Naive B cell (primary cell): Measurements from ENCODE around the gene IFT172. TPM values are rescaled to one million over a fixed set of nuclear protein-coding genes. Genes with fewer than 3 reads are reported as not detected.

Experiments used
- ATAC-seq, 2 donors: fragments of 150-1000 bp; cut with Tn5 transposase; 2 replicates each; pipeline ENCODE4 v1.10.0; 2021; ENCODE audit warnings: low read depth in 2 of 2, mild to moderate bottlenecking in 2 of 2, moderate library complexity in 2 of 2
- DNase-seq: peaks from one replicate; pipeline ENCODE4 v3.0.0; 2022
- H3K27ac Mint-ChIP-seq, 6 donors: one replicate each; pipeline ENCODE4 v1.8.0; 2020 to 2022; ENCODE audit warnings: mild to moderate bottlenecking in 6 of 6, mixed read lengths in 6 of 6, moderate library complexity in 5 of 6, inconsistent platforms in 2 of 6
- H3K27me3 Mint-ChIP-seq, 3 donors: one replicate each; pipeline ENCODE4 v1.8.0; 2021 to 2022; ENCODE audit warnings: mixed read lengths in 3 of 3, mild to moderate bottlenecking in 1 of 3
- H3K36me3 Mint-ChIP-seq, 2 donors: one replicate each; pipeline ENCODE4 v1.8.0; 2020 to 2022; ENCODE audit warnings: mixed read lengths in 2 of 2, inconsistent platforms in 1 of 2, mild to moderate bottlenecking in 1 of 2
- H3K4me1 Mint-ChIP-seq, 3 donors: one replicate each; pipeline ENCODE4 v1.8.0; 2020 to 2022; ENCODE audit warnings: mixed read lengths in 3 of 3, inconsistent platforms in 1 of 3, mild to moderate bottlenecking in 1 of 3, moderate library complexity in 1 of 3
- H3K4me3 Mint-ChIP-seq, 8 donors: one replicate each; pipeline ENCODE4 v1.8.0; 2020 to 2022; ENCODE audit warnings: mild to moderate bottlenecking in 8 of 8, mixed read lengths in 8 of 8, moderate library complexity in 8 of 8, inconsistent platforms in 2 of 8
- H3K9me3 Mint-ChIP-seq, 7 donors: one replicate each; pipeline ENCODE4 v1.8.0; 2020 to 2022; ENCODE audit warnings: mixed read lengths in 7 of 7, mild to moderate bottlenecking in 5 of 7, inconsistent platforms in 2 of 7, moderate library complexity in 1 of 7
- polyA plus RNA-seq, 6 donors: library from polyadenylated mRNA; unstranded; fragments of 300-500 nt; fragmentation: Illumina TruSeq; gene quantifications; one replicate each; pipeline ENCODE4 v1.2.3, GENCODE V29; 2021; ENCODE audit warnings: low read depth in 6 of 6

Gene IFT172
- polyA plus RNA-seq, 6 donors from 2014 or later: 0.47 to 7.5 (median 3.2) TPM

- no peaks in the 10 kb centered on the region for H3K4me1 Mint-ChIP-seq
- no peaks in the 10 kb centered on the region for H3K27me3 Mint-ChIP-seq
- peaks cover 0 to 4% of the 10 kb centered on the region in 2 donors for H3K36me3 Mint-ChIP-seq
Observed at GRCh38 chr2:27464443-27464842, 25.1 kb downstream of the IFT172 start.

DNA sequence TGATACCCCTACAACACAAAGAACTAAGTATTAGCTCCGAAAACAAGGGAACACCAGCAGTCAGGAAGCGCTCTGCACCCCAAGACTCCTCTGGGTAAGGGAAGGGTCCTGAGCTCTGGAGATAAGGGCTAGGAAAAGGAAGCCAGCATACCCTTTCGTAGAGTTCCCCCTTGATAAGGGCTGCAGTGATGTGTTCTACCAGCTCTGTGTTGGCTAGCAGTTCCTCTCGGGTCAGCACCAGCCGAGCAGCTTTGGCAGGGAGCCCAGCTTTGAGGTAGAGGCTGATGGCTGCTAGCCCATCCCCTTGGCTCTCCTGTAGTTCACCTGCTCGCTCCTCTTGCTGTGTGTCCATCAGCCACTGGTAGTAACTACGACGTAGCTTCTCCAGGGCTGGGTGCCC lies 28.4 kb downstream of the IFT172 start:
- Mint-ChIP-seq H3K36me3 (peaks cover 0 to 22% of the 10 kb centered on the region in 2 donors), H3K9me3 (no peaks in the 10 kb centered on the region), H3K27ac (no peak overlapping the region), H3K4me3 (no peak overlapping the region), H3K27me3 (no peaks in the 10 kb centered on the region), H3K4me1 (no peaks in the 10 kb centered on the region)
- DNase-seq (no peak), ATAC-seq (no peak)

More at GRCh38 chr2:27464443-27464842, 25.1 kb downstream of the IFT172 start:
- Mint-ChIP-seq H3K4me3 (no peak overlapping the region), H3K27ac (no peak overlapping the region), H3K9me3 (no peaks in the 10 kb centered on the region)
- no peak for DNase-seq
- ATAC-seq: no peak

GRCh38 chr2:27453968-27454367 lies 35.6 kb downstream of the IFT172 start:
- H3K27me3 Mint-ChIP-seq: no peaks in the 10 kb centered on the region
- H3K27ac Mint-ChIP-seq: peak overlapping the region in 1 of 6 donors; percentile 80
- no peaks in the 10 kb centered on the region for H3K9me3 Mint-ChIP-seq
- no peaks in the 10 kb centered on the region for H3K4me1 Mint-ChIP-seq
- H3K4me3 Mint-ChIP-seq: no peak overlapping the region
- ATAC-seq (no peak), DNase-seq (no peak)
- peaks cover 22% of the 10 kb centered on the region in 2 donors for H3K36me3 Mint-ChIP-seq

GRCh38 chr2:27451095-27451494 lies 38.4 kb downstream of the IFT172 start:
- no peaks in the 10 kb centered on the region for H3K9me3 Mint-ChIP-seq
- H3K4me3 Mint-ChIP-seq: no peak overlapping the region
- DNase-seq: no peak
- ATAC-seq: no peak
- H3K27me3 Mint-ChIP-seq: no peaks in the 10 kb centered on the region
- H3K27ac Mint-ChIP-seq: no peak overlapping the region
- no peaks in the 10 kb centered on the region for H3K4me1 Mint-ChIP-seq
- H3K36me3 Mint-ChIP-seq: peaks cover 9 to 33% of the 10 kb centered on the region in 2 donors

GRCh38 chr2:27448381-27448780 lies 41.2 kb downstream of the IFT172 start:
- peak overlapping the region in 2 of 6 donors; percentile 69 to 72 for H3K27ac Mint-ChIP-seq
- ATAC-seq: no peak
- peaks cover 0 to under 1% (median 0%) of the 10 kb centered on the region in 3 donors for H3K4me1 Mint-ChIP-seq
- H3K9me3 Mint-ChIP-seq: no peaks in the 10 kb centered on the region
- DNase-seq: no peak
- peaks cover 10 to 18% of the 10 kb centered on the region in 2 donors for H3K36me3 Mint-ChIP-seq
- no peak overlapping the region for H3K4me3 Mint-ChIP-seq
- H3K27me3 Mint-ChIP-seq: no peaks in the 10 kb centered on the region

DNA sequence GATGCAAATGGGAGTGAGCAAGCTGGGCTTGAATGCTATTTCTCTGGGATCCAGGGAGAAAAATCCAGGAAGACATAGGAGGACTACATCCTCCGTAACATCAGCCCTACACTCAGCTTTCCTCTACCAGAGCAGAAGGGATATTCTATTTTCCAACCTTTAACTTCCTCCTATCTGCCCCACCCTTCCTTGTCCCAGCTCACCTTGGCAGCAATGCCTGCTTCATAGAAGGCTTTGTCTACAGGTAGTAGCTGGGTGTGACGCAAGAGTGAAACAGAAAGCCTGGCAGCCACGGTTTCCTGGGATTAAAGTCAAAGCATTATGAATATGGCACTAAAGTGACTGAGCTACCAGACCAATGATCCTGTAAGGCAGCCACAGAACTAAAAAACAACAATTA lies 43.5 kb downstream of the IFT172 start:
- peak overlapping the region in 2 of 6 donors; percentile 29 to 57 for H3K27ac Mint-ChIP-seq
- no peak for DNase-seq
- H3K36me3 Mint-ChIP-seq: peaks cover 13 to 23% of the 10 kb centered on the region in 2 donors

GRCh38 chr2:27445615-27446014 lies 43.9 kb downstream of the IFT172 start:
- no peak for ATAC-seq
- Mint-ChIP-seq H3K9me3 (no peaks in the 10 kb centered on the region), H3K27ac (peak overlapping the region in 1 of 6 donors; percentile 57), H3K36me3 (peaks cover 15 to 27% of the 10 kb centered on the region in 2 donors), H3K27me3 (no peaks in the 10 kb centered on the region), H3K4me1 (peaks cover 3 to 9% (median 7%) of the 10 kb centered on the region in 3 donors), H3K4me3 (no peak overlapping the region)
- no peak for DNase-seq

More for the DNA sequence above, 43.5 kb downstream of the IFT172 start:
- no peak for ATAC-seq
- Mint-ChIP-seq H3K27me3 (no peaks in the 10 kb centered on the region), H3K9me3 (no peaks in the 10 kb centered on the region), H3K4me3 (no peak overlapping the region), H3K4me1 (peaks cover 3 to 9% (median 7%) of the 10 kb centered on the region in 3 donors)

- H3K4me1 Mint-ChIP-seq: peaks cover 3 to 9% (median 7%) of the 10 kb centered on the region in 3 donors
- DNase-seq (no peak), ATAC-seq (no peak)
- H3K27ac Mint-ChIP-seq: peak overlapping the region in 1 of 6 donors; percentile 57
- no peaks in the 10 kb centered on the region for H3K27me3 Mint-ChIP-seq
- H3K9me3 Mint-ChIP-seq: no peaks in the 10 kb centered on the region
- no peak overlapping the region for H3K4me3 Mint-ChIP-seq
- H3K36me3 Mint-ChIP-seq: peaks cover 20 to 31% of the 10 kb centered on the region in 2 donors
Observed at GRCh38 chr2:27445155-27445554, 44.4 kb downstream of the IFT172 start.

DNA sequence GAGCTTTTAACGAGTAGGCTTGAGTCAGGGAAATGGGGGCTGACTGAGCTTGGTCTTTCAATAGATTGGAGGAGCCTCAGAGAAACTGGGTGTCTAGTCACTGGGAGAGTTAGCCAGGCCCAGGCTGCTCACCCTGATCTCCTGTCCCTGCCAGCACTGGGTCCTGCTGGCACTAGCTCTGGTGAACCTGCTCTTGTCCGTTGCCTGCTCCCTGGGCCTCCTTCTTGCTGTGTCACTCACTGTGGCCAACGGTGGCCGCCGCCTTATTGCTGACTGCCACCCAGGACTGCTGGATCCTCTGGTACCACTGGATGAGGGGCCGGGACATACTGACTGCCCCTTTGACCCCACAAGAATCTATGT lies 46.6 kb downstream of the IFT172 start:
- H3K27me3 Mint-ChIP-seq: no peaks in the 10 kb centered on the region
- H3K9me3 Mint-ChIP-seq: no peaks in the 10 kb centered on the region
- DNase-seq: no peak
- peak overlapping the region in 3 of 8 donors; percentile 20 to 80 (median 57) for H3K4me3 Mint-ChIP-seq
- peak overlapping the region in 4 of 6 donors; percentile 25 to 95 (median 90) for H3K27ac Mint-ChIP-seq
- peaks cover 3 to 14% (median 7%) of the 10 kb centered on the region in 3 donors for H3K4me1 Mint-ChIP-seq
- ATAC-seq: peak; percentile 15
- peaks cover 27 to 37% of the 10 kb centered on the region in 2 donors for H3K36me3 Mint-ChIP-seq

DNA sequence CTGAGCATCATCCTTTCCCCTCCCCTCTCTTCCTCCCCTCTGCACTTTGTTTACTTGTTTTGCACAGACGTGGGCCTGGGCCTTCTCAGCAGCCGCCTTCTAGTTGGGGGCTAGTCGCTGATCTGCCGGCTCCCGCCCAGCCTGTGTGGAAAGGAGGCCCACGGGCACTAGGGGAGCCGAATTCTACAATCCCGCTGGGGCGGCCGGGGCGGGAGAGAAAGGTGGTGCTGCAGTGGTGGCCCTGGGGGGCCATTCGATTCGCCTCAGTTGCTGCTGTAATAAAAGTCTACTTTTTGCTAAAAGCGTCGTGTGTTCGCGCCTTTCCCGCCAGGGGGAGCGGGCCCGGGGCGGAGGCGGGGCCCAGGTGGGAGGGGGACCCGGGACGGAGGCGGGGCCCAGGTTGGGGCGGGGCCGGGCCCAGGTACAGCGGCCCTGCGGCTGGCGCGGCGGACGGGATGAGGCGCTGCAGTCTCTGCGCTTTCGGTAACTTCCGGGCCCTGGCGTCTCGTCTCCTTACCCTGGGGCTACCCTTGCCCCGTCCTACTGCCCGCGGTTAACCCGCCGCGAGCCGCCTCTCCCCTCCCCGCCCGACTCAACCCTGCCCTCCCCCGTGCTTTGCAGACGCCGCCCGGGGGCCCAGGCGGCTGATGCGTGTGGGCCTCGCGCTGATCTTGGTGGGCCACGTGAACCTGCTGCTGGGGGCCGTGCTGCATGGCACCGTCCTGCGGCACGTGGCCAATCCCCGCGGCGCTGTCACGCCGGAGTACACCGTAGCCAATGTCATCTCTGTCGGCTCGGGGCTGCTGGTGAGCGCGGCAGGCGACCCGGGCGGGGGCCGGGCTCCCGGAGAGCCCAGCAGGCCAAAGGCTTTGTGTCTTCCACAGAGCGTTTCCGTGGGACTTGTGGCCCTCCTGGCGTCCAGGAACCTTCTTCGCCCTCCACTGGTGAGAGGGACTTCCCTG lies 47.3 kb downstream of the IFT172 start, which contains the start of gene KRTCAP3:
Gene KRTCAP3 (plus strand): TSS at position 424 of the 962 bp plus-strand sequence. CDS start 32 bp downstream, at position 456.
- Mint-ChIP-seq H3K4me1 (peaks cover 3 to 14% (median 7%) of the 10 kb centered on the region in 3 donors), H3K9me3 (no peaks in the 10 kb centered on the region), H3K4me3 (peak within 1 kb of the TSS in 4 of 8 donors; percentile 20 to 82 (median 68)), H3K36me3 (peaks cover 27 to 34% of the 10 kb centered on the region in 2 donors), H3K27me3 (no peaks in the 10 kb centered on the region), H3K27ac (peak within 1 kb of the TSS in 4 of 6 donors; percentile 71 to 95 (median 90))
- peak; percentile 27 for DNase-seq
- ATAC-seq: peak; percentile 79 to 89

DNA sequence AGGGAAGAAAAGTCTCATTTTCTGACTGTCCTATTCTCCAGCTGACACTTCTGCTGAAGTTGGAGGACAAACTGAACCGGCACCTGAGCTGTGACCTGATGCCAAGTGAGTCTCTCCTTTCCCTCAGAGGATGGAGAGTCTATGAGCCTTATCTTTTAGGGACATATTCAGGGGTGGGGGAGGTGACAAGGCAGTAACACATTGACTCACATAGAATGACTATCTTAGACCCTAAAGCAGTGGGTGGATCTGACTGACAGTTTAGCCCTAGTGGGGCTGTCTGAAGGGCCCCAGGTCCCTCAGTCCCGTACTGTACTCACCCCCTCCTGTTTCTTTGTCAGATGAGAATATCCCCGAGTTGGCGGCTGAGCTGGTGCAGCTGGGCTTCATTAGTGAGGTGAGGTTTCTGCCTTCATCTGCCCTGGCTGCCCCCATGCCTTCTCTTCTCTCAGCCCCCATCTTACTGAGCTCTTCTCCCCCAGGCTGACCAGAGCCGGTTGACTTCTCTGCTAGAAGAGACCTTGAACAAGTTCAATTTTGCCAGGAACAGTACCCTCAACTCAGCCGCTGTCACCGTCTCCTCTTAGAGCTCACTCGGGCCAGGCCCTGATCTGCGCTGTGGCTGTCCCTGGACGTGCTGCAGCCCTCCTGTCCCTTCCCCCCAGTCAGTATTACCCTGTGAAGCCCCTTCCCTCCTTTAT lies 48.2 kb downstream of the IFT172 start:
- Mint-ChIP-seq H3K36me3 (peaks cover 27 to 39% of the 10 kb centered on the region in 2 donors), H3K9me3 (no peaks in the 10 kb centered on the region), H3K27ac (peak overlapping the region in 1 of 6 donors; percentile 71), H3K4me1 (peaks cover 3 to 14% (median 7%) of the 10 kb centered on the region in 3 donors), H3K4me3 (no peak overlapping the region), H3K27me3 (no peaks in the 10 kb centered on the region)
- DNase-seq: no peak
- no peak for ATAC-seq

GRCh38 chr2:27435628-27436027 lies 53.9 kb downstream of the IFT172 start:
- no peak for ATAC-seq
- Mint-ChIP-seq H3K4me3 (peak overlapping the region in 2 of 8 donors; percentile 48 to 51), H3K27ac (peak overlapping the region in 3 of 6 donors; percentile 8 to 44 (median 39))

GRCh38 chr2:27431395-27431794 lies 58.1 kb downstream of the IFT172 start:
- peak overlapping the region in 1 of 6 donors; percentile 47 for H3K27ac Mint-ChIP-seq
- peaks cover 21 to 36% of the 10 kb centered on the region in 2 donors for H3K36me3 Mint-ChIP-seq
- no peaks in the 10 kb centered on the region for H3K9me3 Mint-ChIP-seq
- ATAC-seq: no peak
- DNase-seq: no peak
- H3K4me1 Mint-ChIP-seq: peaks cover 27 to 46% (median 37%) of the 10 kb centered on the region in 3 donors
- H3K27me3 Mint-ChIP-seq: no peaks in the 10 kb centered on the region
- peak overlapping the region in 4 of 8 donors; percentile 56 to 83 (median 72) for H3K4me3 Mint-ChIP-seq

More at GRCh38 chr2:27435628-27436027, 53.9 kb downstream of the IFT172 start:
- Mint-ChIP-seq H3K4me1 (peaks cover 11 to 24% (median 13%) of the 10 kb centered on the region in 3 donors), H3K9me3 (no peaks in the 10 kb centered on the region), H3K27me3 (no peaks in the 10 kb centered on the region), H3K36me3 (peaks cover 33 to 63% of the 10 kb centered on the region in 2 donors)
- DNase-seq: no peak
